ENCODE results near the gene TBKBP1.

- TF ChIP-seq ZNF121 (tag by site-specific recombination; IDR thresholded peaks at IDR 0.05): no peak
- TF ChIP-seq, protein P1, sequence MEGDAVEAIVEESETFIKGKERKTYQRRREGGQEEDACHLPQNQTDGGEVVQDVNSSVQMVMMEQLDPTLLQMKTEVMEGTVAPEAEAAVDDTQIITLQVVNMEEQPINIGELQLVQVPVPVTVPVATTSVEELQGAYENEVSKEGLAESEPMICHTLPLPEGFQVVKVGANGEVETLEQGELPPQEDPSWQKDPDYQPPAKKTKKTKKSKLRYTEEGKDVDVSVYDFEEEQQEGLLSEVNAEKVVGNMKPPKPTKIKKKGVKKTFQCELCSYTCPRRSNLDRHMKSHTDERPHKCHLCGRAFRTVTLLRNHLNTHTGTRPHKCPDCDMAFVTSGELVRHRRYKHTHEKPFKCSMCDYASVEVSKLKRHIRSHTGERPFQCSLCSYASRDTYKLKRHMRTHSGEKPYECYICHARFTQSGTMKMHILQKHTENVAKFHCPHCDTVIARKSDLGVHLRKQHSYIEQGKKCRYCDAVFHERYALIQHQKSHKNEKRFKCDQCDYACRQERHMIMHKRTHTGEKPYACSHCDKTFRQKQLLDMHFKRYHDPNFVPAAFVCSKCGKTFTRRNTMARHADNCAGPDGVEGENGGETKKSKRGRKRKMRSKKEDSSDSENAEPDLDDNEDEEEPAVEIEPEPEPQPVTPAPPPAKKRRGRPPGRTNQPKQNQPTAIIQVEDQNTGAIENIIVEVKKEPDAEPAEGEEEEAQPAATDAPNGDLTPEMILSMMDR (tag by site-specific recombination; IDR thresholded peaks at IDR 0.05): no peak
- TF ChIP-seq, protein P2, sequence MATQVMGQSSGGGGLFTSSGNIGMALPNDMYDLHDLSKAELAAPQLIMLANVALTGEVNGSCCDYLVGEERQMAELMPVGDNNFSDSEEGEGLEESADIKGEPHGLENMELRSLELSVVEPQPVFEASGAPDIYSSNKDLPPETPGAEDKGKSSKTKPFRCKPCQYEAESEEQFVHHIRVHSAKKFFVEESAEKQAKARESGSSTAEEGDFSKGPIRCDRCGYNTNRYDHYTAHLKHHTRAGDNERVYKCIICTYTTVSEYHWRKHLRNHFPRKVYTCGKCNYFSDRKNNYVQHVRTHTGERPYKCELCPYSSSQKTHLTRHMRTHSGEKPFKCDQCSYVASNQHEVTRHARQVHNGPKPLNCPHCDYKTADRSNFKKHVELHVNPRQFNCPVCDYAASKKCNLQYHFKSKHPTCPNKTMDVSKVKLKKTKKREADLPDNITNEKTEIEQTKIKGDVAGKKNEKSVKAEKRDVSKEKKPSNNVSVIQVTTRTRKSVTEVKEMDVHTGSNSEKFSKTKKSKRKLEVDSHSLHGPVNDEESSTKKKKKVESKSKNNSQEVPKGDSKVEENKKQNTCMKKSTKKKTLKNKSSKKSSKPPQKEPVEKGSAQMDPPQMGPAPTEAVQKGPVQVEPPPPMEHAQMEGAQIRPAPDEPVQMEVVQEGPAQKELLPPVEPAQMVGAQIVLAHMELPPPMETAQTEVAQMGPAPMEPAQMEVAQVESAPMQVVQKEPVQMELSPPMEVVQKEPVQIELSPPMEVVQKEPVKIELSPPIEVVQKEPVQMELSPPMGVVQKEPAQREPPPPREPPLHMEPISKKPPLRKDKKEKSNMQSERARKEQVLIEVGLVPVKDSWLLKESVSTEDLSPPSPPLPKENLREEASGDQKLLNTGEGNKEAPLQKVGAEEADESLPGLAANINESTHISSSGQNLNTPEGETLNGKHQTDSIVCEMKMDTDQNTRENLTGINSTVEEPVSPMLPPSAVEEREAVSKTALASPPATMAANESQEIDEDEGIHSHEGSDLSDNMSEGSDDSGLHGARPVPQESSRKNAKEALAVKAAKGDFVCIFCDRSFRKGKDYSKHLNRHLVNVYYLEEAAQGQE (tag by site-specific recombination; IDR thresholded peaks at IDR 0.05): no peak
- TF ChIP-seq ZNF488 (tag by site-specific recombination; IDR thresholded peaks at IDR 0.05): no peak
- TF ChIP-seq, protein P3, sequence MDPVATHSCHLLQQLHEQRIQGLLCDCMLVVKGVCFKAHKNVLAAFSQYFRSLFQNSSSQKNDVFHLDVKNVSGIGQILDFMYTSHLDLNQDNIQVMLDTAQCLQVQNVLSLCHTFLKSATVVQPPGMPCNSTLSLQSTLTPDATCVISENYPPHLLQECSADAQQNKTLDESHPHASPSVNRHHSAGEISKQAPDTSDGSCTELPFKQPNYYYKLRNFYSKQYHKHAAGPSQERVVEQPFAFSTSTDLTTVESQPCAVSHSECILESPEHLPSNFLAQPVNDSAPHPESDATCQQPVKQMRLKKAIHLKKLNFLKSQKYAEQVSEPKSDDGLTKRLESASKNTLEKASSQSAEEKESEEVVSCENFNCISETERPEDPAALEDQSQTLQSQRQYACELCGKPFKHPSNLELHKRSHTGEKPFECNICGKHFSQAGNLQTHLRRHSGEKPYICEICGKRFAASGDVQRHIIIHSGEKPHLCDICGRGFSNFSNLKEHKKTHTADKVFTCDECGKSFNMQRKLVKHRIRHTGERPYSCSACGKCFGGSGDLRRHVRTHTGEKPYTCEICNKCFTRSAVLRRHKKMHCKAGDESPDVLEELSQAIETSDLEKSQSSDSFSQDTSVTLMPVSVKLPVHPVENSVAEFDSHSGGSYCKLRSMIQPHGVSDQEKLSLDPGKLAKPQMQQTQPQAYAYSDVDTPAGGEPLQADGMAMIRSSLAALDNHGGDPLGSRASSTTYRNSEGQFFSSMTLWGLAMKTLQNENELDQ (tag by site-specific recombination; IDR thresholded peaks at IDR 0.05; ENCODE audit: low read depth): no peak
- TF ChIP-seq, protein P4, sequence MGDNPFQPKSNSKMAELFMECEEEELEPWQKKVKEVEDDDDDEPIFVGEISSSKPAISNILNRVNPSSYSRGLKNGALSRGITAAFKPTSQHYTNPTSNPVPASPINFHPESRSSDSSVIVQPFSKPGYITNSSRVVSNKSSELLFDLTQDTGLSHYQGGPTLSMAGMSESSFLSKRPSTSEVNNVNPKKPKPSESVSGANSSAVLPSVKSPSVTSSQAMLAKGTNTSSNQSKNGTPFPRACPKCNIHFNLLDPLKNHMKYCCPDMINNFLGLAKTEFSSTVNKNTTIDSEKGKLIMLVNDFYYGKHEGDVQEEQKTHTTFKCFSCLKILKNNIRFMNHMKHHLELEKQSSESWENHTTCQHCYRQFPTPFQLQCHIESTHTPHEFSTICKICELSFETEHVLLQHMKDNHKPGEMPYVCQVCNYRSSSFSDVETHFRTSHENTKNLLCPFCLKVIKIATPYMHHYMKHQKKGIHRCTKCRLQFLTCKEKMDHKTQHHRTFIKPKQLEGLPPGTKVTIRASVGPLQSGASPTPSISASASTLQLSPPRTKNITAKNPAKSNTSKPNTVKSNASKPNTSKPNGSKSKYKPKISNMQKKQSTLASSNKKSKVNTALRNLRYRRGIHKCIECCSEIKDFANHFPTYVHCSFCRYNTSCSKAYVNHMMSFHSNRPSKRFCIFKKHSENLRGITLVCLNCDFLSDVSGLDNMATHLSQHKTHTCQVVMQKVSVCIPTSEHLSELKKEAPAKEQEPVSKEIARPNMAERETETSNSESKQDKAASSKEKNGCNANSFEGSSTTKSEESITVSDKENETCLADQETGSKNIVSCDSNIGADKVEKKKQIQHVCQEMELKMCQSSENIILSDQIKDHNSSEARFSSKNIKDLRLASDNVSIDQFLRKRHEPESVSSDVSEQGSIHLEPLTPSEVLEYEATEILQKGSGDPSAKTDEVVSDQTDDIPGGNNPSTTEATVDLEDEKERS (tag by site-specific recombination; IDR thresholded peaks at IDR 0.05): no peak
- no peak for TF ChIP-seq ZNF776 (tag by site-specific recombination; IDR thresholded peaks at IDR 0.05; ENCODE audit: borderline replicate concordance)
- no peak for TF ChIP-seq ZNF350 (tag by site-specific recombination; IDR thresholded peaks at IDR 0.05)
Measured at GRCh38 chr17:47665655-47666054, 28.3 kb upstream of the TBKBP1 start.
